ENCODE results near the gene SLC25A22.

SLC25A22 gene

DNA sequence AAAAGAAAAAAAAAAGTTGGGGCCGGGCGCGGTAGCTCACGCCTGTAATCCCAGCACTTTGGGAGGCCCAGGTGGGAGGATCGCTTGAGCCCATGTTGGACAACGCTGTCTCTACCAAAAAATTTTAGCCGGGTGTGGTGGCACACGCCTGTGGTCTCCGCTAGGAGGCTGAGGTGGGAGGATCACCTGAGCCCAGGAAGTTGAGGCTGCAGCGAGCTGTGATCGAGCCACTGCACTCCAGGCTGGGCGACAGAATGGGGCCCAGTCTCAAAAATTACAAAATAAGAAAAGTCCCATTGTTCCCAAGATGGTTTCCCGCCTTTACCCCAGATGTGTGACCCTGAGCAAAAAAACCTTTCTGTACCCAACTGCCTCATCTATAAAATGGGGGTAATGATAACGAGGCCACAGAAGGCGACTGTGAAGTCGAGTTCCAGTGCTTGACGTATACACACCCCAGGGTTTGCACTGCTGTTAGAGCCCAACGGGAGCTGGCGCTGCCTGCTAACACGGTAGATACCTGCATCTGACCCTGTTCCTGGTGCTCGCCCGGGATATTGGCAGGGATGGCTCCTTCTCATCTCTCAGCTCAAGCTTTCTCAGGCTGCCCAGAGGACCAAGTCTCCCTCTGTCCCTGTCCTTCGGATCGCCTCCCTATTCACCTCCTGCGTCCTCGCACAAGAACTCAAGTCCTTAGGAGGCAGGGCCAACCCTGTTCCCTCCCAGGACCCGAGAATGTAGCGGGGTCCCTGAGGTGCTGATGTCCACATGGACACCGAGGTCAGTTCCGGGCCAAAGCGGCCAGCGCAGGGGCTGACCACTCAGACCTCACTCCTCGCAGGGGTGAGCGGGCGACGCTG, 10.6 kb upstream of the SLC25A22 start:
- intact Hi-C loops (cut with DNase I): no loop called here

DNA sequence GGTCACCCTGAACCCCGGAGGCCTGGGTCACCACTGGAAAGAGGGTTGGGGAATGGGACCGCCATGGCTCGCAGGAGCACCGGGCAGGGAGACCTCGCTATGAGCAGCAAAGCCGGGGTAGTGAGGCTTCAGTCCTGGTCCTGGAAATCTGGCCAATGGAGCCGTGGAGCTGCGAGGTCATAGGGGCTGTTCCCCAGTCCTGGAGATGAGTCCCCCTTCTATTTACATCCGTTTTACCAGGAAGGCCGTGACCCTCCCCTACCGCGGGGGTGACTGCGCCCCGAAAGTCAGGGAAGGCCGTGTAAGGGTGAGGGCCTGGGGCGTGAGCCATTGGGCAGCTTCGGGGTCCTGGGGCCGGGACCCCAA, 6.5 kb upstream of the SLC25A22 start:
- intact Hi-C loops (cut with DNase I): no loop called here

More for the DNA sequence above, 10.6 kb upstream of the SLC25A22 start:
- peak in 1 of 10 donors; percentile 66 for DNase-seq

DNA sequence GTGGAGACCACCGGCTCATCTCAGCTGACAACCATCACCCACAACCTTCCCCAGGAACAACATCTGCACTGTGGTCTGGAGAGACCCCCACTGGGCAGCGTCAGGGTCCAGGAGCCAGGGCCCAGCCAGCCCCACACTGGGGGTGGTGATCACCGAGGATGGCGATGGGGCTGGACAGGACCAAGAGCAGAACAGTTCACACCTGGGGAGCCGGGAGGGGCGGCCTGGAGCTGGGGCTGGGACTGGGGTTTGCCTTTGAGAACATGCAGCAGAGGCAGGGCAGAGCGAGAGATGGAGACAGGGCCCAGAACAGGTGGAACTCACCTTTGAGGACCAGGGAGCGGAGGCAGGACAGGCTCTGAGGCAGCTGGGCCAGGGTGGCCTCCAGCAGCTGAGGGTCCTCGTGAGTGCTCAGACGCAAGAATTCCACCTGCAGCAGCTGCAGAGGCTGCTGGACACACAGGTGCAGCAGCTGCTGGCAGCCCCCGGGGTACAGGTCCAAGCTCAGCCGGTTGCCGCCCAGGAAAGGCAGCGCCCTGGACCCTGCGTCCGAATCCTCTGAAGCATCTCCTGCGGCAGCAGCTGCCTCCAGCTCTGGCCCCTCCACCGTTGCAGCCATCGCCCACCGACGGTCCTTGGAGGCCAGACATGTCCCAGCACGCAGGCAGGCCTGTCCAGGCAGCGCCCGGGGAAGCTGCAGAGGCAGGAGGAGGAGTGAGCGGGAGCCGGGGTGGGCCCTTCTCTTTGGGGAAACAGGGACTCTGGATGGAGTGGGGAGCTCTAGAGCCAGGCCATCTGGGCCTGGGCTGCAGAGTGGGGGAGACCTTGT, 5.9 kb upstream of the SLC25A22 start:
- DNase-seq: no peak

More for the DNA sequence above, 6.5 kb upstream of the SLC25A22 start:
- no peak for DNase-seq

DNA sequence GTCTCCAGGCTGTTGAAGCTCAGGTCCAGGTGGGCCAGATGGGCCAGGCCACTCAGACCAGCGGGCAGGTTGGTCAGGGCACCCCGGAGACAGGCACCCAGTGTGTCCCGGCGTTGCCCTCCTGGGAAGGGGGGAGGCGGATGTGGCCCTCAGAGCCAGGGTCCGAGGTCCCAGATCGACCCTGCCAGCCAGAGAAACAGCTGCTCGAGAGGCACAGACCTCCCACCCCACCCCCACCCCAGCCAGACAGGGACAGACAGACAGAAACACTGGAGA, 5.3 kb upstream of the SLC25A22 start:
- intact Hi-C loops (cut with DNase I): no loop called here
- no peak for DNase-seq

More for the DNA sequence above, 5.9 kb upstream of the SLC25A22 start:
- intact Hi-C loops (cut with DNase I): no loop called here

DNA sequence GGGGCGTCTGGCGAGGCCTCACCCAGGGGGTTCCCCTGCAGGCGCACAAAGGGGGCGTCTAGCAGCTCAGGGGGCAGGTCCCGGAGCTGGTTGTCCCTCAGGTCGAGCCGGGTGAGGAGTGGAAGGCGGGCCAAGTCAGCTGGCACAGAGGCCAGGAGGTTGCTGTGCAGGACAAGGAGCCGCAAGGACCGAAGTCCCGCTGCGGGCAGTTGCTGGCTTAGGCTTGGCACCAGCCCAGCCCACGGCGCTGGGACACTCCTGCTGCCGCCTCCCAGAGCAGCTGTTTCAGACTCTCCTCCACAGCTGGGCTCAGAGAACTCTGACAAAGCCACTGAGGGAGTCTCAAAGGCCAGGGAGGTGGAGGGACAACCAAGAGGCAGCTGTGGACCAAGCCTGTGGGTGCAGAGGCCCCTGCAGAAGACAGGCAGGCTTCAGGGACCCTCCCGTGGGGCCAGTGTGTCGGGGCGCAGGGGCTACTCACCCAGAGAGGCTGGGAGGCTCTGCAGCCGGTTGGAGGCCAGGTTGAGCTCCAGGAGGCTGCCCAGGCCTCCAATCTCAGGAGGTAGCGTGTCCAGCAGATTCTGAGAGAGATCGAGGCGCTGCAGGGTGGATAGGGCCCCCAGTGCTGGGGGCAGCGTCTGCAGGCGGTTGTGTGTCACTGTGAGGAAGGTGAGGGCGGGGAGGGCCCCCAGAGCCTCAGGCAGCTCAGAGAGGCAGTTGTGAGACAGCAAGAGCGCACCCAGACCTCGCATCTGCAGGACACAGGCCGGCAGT, 4.8 kb upstream of the SLC25A22 start:
- no peak for DNase-seq
- intact Hi-C loops (cut with DNase I): no loop called here

DNA sequence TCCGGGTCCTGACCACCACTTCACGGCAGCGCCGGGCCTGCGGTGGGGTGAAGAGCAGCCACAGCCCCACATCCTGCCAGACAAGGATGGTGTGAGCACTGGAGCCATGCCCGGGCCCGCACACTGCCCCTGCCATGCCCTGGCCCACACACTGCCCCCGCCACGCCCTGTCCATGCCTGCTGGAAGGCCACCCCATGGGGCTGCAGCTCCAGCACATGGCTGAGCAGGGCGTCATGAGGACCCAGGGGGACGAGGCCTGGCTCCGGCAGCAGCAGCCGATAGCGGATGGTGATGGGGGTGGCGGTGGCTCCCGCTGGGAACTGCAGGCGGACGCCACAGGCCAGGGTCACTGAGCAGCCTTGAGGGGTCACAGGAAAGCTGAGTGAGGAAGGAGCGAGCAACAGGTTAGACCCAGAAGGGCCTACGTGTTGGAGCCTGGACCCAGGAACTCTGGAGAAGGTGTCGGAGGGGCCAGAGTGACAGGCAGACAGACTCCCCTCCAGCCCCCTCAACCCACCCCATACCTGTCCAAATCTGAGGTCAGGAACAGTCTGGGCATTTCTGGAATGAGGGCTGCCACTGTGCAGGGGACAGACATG, 4.0 kb upstream of the SLC25A22 start:
- intact Hi-C loops (cut with DNase I): no loop called here
- DNase-seq: no peak

DNA sequence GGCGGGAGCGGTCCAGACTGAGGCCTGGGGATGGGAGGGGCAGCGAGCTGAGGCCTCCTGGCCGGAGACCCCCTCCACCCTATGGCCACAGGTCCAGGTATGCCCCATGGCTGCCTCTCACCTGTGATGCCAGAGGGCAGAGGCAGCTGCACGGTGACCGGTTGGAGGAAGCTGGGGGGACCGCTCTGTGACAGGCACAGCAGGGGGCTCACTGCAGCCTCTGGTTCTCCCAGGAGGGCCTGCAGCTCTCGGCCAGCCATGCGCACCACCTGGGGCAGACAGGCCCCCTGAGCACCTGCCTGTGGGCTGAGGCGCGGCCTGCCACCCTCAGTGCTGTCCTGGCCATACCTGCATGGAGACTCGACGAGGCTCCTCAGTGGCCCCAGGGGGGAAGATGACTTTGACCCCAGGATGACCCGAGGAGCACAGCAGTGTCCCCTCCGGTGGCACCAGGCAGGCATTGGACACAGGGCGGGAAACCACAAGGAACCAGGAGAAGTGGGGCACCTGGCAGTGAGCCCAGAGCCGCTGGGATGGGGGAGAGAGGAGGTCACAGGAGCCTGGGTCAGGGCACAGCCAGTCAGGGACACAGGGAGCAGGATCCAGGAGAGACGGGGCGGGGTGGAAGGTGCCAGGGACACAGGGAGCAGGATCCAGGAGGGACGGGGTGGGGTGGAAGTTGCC, 3.2 kb upstream of the SLC25A22 start:
- DNase-seq: no peak
- intact Hi-C loops (cut with DNase I): no loop called here

DNA sequence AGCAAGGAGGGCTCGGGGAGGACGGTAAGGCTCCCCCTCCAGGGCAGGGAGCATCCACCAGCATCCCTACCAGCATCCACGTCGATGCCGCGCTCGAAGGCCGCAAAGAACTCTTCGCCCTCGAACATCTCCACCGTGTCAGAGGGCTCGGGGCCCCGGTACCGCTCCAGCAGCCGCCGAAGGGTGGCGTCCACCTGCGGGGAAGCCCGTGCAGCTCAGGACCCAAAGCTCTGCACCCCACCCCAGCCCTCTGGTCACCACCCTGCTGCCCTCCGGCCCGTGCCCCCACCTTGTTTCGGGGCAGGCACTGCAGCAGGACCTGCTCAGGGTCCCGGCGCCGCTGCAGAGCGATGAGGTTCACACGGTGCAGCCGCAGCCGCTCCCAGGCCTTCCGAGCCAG, 2.4 kb upstream of the SLC25A22 start:
- intact Hi-C loops (cut with DNase I): no loop called here
- no peak for DNase-seq

DNA sequence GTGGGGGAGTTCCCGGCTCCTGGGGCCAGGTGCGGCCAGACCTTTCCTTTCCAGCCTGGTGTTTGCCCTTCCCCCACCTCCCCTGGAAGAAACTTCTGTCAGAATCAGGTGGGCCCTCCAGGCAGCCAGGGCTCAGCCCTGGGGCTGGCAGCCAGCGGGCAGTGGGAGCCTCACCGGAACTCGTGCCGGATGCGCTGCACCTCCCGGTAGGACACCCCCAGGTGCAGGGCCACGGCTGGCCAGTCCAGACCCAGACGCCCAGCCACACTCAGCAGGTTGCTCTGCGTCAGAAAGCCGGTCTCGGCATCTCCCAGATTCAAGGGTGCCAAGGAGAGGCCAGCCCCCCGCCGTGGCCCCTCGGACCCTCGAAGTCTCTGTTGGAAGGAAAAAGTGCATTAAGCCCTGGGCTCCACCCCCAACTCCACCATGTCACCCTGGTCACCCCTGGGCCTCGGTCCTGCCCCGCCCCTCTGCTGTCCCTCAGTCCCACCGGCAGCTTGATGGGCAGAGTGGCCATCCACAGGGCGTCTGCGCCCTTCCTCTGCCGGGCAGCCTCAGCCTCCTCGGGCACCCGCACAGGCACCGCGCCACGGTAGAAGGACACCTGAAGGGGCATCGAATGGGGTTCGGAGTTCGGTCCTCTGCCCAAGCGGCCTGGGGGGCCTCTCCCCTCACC, 1.7 kb upstream of the SLC25A22 start:
- DNase-seq: no peak
- intact Hi-C loops (cut with DNase I): no loop called here

DNA sequence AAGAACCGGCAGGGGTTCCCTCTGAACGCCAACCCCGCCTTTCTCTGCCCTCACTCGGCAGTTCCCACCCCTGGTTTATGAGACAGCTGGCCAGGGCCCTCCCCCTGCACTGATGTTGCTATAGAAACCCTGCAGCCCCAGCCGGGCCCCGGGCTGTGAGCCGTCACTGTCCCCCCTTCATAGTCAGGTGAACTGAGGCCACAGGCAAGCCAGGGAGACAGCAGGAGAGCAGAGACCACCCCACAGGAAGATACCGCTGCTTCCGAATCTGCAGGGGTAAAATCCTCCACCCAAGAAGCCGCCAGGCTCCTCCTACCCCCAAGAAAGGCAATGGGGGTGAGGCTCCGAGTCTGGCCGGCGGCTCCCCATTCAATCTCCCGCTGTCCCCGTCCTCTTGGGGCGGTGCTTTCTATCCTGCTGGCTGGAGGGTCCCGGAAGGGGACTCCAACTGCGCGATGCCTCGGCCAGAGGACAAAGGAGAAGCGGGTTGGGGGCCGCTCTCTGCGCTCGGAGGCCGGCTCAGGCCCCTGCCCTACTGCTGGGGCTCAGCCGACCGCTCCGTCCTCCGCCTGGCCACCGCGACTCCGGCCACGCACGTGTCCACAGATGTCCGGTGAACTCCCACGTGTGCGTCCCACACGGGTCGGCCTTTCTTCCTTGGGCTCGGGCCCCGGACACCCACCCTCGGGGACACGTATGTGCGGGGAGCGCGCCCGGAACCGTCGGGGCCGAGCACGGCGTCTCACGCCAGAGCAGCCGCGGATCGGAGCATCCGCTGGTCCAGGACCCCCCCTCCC, 587 bp downstream of the SLC25A22 start:
- intact Hi-C loops (cut with DNase I): no loop called here
- peak in 9 of 10 donors; percentile 56 to 96 (median 78) for DNase-seq

DNA sequence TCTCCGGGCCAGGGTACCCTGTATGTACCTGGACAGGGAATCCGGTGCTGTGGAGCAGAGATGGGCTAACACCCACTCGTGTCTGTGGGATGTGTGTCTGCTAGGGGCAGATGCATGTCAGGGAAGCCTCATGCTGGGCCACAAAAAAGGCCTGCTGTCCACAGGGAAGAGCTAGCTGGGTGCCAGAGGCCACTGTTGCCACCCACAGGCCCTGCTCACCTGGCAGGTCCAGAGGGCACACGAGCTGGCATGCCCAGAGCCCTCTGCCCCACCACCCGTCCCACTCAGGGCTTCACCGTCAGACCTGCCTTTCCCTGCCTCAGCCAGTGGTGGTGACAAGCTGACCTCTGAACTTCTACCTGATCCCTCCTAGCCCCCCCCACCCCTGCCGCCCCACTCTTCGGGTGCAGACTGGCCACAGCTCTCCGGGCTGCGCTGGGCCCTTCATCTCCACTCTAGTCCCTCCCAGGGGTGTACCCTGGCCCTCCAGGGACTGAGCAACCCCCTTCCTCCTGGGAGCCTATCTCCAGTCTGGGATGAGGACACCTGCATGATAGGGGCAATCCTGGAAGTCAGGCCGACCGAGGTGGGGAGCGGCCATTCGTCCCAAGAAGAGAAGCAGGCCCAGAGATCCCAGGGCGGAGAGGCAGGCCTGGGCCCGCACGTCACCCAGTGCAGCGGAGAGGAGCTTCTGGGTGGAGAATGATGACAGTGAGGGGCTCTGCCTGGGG, 1.4 kb downstream of the SLC25A22 start:
- no peak for DNase-seq
- intact Hi-C loops (cut with DNase I): no loop called here

DNA sequence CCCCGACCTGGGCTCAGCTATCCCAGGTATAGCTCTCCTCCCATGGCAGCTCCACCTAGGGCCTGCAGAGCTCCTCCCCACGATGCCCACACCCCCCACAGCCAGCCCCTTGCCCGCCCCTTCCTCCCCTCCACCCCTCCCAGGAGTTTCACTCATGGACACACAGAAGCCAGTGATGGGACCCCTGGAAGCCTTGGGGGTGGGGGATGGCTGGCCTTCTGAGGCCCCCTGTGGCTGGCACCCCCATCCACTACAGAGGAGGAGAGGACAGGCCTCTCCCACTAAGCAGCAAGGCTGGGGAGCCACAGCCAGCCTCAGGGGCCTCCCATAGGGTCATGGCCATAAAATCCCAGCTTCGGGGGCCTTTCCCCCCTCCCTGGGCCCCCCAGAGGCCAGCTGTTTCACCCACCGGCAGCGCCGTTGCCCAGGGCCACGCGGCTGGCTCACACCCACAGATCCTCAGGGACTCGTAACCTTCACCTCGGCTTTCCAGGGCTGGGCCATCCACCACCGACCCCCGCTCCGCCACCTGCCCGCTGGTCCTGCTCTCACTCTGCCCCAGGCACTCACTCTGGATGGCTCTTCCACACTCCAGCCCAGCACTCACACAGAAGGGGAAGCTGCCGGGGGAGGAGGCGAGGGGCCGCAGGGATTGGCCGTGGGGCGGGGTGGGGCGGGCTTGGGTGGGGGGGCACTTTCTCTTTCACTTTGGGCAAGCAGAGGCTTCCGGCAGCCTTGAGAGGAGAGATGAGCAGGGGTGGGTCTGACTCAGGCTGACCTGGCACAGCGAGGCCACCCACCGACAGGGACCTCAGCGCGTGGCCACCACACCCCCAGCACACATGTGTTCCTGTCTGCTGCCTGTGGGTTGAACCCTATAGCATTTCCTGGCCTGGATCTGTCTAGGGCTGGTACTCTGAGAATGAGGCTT, 2.2 kb downstream of the SLC25A22 start:
- intact Hi-C loops (cut with DNase I): no loop called here
- peak in 3 of 10 donors; percentile 41 to 78 (median 48) for DNase-seq

DNA sequence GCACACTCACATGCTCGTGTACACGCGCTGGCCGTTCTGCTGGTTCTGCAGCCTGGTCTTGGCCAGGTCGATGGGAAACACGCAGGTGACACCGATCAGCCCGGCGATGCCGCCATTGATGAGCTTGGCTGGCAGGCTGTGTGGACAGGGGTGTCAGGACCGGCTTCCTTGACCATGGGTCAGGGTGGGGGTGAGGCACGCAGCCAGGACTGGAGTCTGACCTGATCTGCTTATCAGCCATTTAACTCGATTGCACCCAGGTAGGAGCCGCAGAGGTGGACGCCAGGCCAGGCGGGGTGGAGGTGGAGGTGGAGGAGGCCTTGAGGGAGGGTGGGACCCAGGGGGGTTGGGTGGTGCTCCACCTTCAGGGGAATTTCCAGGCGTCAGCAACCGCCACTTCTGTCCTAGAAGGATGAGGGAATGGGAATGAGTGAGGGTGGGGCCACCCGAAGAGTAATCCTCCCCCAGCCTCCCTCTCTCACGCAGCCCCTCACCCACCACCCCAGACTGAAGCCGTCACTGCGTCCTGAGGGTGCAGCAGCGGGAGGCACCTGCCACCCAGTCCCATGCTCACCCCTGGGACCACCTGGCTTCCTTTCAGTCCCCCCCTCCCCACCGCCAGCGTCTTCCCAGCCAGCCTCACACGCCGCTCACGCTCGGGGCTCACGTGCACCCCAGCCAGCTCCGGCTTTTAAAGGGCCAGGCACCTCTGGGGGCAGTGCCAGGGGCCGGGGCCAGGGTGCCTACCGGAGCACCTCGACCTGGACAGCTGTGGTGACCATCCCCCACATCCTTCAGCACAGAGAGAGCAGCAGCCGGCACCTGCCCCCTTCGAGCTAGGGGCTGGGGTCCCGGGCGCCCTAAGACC, 3.1 kb downstream of the SLC25A22 start:
- peak in 2 of 10 donors; percentile 91 to 93 for DNase-seq
- intact Hi-C loops (cut with DNase I): no loop called here

DNA sequence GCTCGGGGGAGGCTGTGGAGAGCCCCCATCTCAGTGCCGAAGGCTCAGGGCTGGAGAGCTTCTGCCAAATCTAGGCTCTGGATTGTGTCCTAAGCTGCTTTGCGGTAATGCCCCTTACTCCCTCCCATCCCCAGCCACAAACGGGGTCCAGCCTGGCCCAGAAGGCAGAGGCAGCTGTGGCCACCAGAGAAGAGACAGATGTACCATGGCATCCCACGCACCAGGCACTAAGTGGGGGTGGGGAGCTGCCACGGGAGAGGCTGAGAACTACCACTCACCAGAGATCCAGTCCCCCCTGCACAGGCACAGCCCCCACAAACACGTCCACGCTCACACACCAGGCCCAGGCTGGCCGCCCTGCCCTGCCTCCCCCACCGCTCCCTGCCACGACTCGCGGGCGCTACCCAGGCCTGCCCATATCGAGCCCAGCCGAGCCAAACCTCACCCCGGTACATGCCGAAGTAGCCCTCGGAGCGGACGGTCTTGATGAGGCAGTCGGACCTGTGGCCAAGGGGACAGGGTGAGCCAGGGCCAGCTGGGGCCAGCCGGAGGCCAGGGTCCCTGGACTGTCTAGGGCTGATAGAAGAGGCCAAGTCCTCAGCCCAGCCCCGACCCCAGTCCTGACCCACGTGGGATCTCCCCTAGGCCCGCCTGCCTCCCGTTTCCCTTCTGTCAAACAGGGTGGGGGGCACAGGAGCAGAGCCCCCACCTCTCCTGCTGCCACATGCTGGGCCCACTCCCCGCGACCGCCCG, 3.9 kb downstream of the SLC25A22 start:
- intact Hi-C loops (cut with DNase I): no loop called here
- peak in 1 of 10 donors; percentile 86 for DNase-seq

DNA sequence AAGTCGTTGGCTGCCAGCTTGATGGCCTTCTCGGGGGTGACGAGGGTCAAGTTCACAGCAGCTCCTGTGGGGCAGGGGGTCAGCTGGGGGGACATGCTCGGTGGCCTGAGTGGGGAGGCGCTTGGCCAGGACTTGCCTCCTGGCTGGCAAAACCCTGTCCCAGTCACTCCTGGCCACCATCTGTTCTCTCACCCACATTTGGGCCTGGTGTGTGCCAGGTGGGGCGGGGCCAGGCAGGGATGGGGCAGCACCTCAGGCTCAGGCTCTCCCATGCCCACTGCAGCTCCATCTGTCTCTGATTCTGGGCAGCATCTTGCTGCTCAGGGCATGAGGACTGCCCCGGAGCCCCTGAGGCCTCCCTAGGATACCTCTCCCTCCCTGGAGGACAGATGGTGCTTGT, 4.5 kb downstream of the SLC25A22 start:
- intact Hi-C loops (cut with DNase I): no loop called here
- peak in 1 of 10 donors; percentile 79 for DNase-seq

Data from posterior cingulate gyrus (tissue), 11 donors.